A549 treated with Mapracorat at 1 μM for 4 hours (cell line): Measurements from ENCODE around the gene KCNJ3. TPM values are rescaled to one million over a fixed set of nuclear protein-coding genes. Genes with fewer than 3 reads are reported as not detected.

Experiments used
- total RNA-seq: library from RNA; stranded (reverse); fragments of 200-300 nt; extraction: Qiagen RNA extraction; gene quantifications from 5 replicates; pipeline ENCODE4 v1.2.3, GENCODE V29; 2022

Gene KCNJ3
- not detected in 5 replicates for total RNA-seq

GRCh38 chr2:154698296-154698720, at the start of gene KCNJ3:
TSS of gene KCNJ3 (plus strand) at chr2:154698695. CDS start at chr2:154698776, 81 bp downstream.

